Effector memory CD4-positive, alpha-beta T cell (primary cell): ENCODE measurements around the gene KRT79.

ENCODE experiments used
- DNase-seq, 3 donors: peaks; one replicate each; pipeline ENCODE4 v3.0.0-alpha.2; 2020
- H3K27ac ChIP-seq: 2 replicates; pipeline ENCODE4 v1.7.0; 2013; ENCODE audit warnings: mild to moderate bottlenecking, low read length, moderate library complexity; ENCODE audit not compliant: insufficient read depth, poor library complexity, severe bottlenecking
- H3K27me3 ChIP-seq: replicated peaks from 2 replicates; pipeline ENCODE4 v1.7.0; 2013; ENCODE audit warnings: mild to moderate bottlenecking, low read length; ENCODE audit not compliant: insufficient read depth, control insufficient read depth, poor library complexity, severe bottlenecking
- H3K36me3 ChIP-seq: 2 replicates; pipeline ENCODE4 v1.7.0; 2013; ENCODE audit warnings: mild to moderate bottlenecking, low read length, moderate library complexity; ENCODE audit not compliant: control insufficient read depth, insufficient read depth
- H3K4me1 ChIP-seq: 2 replicates; pipeline ENCODE4 v1.7.0; 2013; ENCODE audit warnings: low read length, mild to moderate bottlenecking; ENCODE audit not compliant: control insufficient read depth, insufficient read depth, poor library complexity, severe bottlenecking
- H3K4me3 ChIP-seq: 2 replicates; pipeline ENCODE4 v1.7.0; 2013; ENCODE audit warnings: low read length, low read depth, mild to moderate bottlenecking; ENCODE audit not compliant: insufficient read depth, poor library complexity, severe bottlenecking
- H3K9me3 ChIP-seq: 2 replicates; pipeline ENCODE4 v1.7.0; 2013; ENCODE audit warnings: mild to moderate bottlenecking, low read length, moderate library complexity; ENCODE audit not compliant: control insufficient read depth

Gene KRT79

DNA sequence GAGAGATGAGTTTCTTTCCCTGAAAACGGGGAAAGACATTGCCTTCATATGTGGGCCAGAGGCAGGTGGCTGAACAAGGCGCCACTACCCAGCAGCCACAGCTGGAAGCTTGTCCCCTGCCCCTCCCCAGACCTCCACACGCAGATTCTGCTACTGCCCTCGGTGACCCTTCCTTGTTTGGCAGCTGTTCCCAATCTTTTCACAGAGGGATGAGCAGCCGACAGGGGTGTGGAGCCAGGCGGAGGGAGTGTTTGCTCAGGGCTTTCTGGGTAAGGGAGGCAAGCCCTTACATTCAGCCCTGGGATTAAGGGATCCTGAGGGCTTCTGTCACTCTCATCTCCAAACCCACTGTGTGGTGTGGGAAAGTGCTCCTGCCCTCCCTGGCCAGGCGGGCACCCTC is 15.7 kb downstream of the KRT79 start:
- no peak for DNase-seq
- Histone ChIP-seq H3K4me1 (no peaks in the 10 kb centered on the region), H3K4me3 (no peak overlapping the region), H3K9me3 (no peaks in the 10 kb centered on the region), H3K27me3 (no peaks in the 10 kb centered on the region), H3K27ac (no peak overlapping the region), H3K36me3 (no peaks in the 10 kb centered on the region)

DNA sequence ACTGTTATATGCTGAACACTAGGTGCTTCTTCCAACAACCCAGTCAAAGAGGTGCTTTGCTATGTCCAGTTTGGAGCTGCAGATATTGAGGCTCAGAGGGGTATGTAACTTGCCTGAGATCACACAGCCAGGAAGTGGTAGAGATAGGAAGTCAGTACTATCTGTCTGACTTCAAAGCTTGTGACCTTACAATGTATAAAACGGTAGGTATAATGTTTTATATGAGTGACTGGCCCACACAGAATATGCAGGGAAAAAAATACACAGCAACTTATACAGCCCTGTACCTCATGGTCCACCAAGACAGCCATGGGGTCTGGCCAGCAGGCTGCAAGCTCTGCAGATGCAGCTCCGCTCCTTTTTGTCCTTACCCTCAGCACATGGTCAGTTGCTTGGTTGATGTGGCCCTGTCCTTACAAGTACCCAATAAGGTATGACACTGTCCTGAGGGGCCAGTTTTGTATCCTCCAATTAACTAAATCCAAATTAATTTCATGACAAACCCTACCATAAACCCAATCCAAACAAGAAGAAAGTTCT is 16.3 kb downstream of the KRT79 start:
- H3K27me3 ChIP-seq: no peaks in the 10 kb centered on the region
- no peak overlapping the region for H3K27ac ChIP-seq
- no peak overlapping the region for H3K4me3 ChIP-seq
- no peaks in the 10 kb centered on the region for H3K9me3 ChIP-seq
- DNase-seq: no peak
- H3K36me3 ChIP-seq: no peaks in the 10 kb centered on the region
- no peaks in the 10 kb centered on the region for H3K4me1 ChIP-seq

DNA sequence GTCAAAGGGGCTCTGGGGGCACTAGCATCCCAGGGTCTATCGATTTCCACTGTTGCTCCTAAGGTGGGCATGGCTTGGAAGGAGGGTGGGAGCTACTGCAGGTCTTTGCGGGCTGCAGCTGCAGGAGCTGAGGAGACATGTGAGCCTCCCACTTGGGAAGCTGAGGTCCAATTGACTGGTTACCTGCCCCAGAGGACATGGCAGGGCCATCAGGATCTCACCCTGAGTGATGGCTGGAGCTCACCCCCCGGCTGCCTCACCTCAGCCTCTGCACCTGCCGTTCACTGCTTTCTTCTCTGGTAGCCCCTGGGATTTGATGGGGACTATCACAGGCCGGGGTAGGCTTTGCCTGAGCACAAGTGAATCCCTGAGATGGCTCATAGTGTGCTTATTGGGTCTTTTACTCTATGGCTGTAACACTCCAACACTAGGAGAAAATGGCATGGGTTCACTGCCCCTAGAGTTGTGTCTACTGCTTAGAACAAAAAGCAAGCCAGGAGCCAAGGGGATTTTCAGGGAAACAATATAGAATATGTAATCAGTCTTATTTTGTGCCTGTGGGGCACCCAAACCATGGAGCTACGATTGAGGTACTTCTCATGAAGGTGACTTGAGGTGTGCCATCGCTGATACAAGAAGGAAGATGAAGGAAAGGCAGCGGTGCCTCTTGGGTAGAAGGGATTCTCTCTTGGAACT is 17.0 kb downstream of the KRT79 start:
- H3K4me3 ChIP-seq: no peak overlapping the region
- no peak for DNase-seq
- H3K36me3 ChIP-seq: no peaks in the 10 kb centered on the region
- H3K27me3 ChIP-seq: no peaks in the 10 kb centered on the region
- H3K9me3 ChIP-seq: no peaks in the 10 kb centered on the region
- no peak overlapping the region for H3K27ac ChIP-seq
- no peaks in the 10 kb centered on the region for H3K4me1 ChIP-seq

DNA sequence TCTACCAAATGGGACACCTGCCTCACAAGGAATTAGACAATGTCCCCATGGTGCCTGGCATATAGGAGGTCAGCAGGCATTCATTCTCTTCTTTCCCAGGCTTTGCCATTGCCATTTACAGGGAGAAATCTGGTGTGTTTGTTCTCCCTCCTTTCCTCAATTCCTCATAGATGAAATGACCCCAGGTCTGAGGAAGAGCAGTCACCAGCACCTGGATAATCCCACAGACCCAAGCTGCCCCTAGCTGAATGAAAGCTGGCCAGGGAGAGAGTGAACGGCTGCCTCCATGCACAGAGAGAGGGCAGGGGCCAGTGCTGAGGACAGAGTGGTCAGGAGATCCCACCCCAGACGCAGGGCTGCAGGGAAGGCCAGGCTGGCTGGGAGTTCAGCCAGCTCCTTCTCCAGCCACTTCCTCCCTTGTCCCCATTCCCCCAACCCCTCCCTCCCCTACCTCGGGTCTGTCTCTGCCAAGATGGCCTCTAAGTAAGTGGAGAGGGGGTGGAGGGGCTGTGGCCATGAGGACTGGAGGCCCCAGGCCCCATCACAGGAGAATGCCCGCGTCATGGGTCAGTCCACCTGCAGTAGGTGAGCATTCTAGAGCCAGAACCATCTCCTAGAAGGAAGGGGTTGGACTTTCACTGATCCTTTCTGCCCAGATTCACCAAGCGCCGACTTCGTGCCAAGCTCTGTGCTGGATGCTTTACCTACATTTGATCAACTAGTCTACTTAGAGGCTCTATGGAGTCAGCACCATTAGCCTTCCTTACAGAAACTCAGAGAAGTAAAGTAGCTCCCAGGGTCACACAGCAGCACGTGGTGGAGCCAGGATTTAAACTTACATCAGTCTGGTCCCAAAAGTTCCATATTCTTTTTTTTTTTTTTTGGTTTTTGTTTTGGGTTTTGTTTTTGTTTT is 18.2 kb downstream of the KRT79 start:
- Histone ChIP-seq H3K4me1 (no peaks in the 10 kb centered on the region), H3K9me3 (no peaks in the 10 kb centered on the region), H3K36me3 (no peaks in the 10 kb centered on the region), H3K4me3 (no peak overlapping the region), H3K27ac (no peak overlapping the region), H3K27me3 (no peaks in the 10 kb centered on the region)
- no peak for DNase-seq

DNA sequence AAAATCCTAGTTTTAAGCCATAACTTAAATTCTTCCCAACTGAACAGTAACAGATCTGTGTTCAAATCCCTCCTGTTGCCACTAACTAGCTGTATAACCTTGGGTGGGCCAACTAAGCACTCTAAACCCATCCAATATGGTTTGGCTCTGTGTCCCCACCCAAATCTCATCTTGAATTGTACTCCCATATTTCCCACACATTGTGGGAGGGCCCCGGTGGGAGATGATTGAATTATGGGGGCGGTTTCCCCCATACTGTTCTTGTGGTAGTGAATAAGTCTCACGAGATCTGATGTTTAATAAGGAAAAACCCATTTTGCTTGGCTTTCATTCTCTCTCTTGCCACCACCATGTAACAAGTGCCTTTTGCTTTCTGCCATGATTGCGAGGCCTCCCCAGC is 18.9 kb downstream of the KRT79 start:
- no peak overlapping the region for H3K27ac ChIP-seq
- H3K36me3 ChIP-seq: no peaks in the 10 kb centered on the region
- DNase-seq: no peak
- H3K9me3 ChIP-seq: no peaks in the 10 kb centered on the region
- no peaks in the 10 kb centered on the region for H3K4me1 ChIP-seq
- H3K27me3 ChIP-seq: no peaks in the 10 kb centered on the region
- no peak overlapping the region for H3K4me3 ChIP-seq

DNA sequence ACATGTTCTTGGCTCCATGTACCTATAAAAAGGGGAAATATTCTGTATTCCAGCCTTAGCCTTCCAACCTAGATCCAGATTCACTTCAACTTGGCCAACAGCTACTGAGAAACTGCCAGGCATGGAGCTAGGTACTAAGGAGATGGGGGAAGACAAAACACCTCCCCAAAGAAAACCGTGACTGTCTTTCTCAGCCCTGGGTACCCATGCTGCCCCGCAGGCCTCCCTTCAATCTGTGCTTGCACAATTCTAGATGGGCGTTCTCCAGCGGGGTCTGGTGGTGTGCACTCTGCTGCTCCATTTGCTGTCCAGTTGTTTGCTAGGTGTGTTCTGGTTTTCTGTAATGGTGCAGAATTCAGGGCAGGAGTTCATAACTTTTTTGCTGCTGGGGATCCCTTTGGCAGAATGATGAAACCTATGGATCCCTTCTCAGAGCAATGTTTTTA is 19.4 kb downstream of the KRT79 start:
- H3K27me3 ChIP-seq: no peaks in the 10 kb centered on the region
- DNase-seq: no peak
- H3K27ac ChIP-seq: no peak overlapping the region
- H3K9me3 ChIP-seq: no peaks in the 10 kb centered on the region
- H3K4me3 ChIP-seq: no peak overlapping the region
- H3K4me1 ChIP-seq: no peaks in the 10 kb centered on the region
- H3K36me3 ChIP-seq: no peaks in the 10 kb centered on the region

DNA sequence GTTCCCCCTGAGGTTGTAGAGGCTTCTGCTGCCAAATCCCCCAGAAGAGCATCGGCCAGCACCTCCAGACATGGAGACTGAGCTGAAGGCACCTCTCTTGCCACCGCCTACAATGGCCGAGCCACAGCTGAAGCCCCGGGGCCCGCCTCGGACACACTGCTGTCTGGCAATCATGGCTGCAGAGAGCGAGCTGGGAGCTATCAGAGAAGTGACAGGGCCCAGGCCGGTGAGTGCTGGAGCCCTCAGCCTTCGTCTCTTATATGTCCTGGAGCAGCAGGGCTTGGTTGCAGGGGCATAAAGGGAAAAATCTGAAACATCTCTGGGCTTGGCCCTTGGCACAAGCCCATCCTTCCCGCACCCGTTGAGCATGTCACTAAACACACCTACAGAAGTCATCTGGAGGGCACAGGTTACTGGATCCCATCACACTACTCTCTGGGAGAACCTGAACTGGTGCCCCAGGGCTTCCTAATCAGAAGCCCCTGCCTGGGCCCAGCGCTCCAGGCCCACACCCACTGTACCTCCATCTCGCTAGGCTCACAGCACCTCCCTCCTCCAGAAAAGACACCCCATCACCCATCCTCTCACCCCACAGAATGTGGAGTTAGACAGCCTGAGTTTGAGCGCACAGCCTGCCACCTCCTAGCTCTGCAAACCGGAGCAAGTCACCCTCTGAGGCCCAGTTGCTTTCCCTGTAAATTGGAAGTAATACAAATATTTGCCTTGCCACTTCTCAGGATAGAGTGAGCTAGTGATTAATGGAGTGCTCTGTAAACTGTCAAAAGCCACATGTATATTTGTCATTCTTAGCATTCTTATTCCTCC is 20.0 kb downstream of the KRT79 start, which contains the start of gene KRT4:
Gene KRT4, minus strand, starts transcription at position 232 of the 825 bp plus-strand sequence. Its CDS starts 58 bp downstream, at position 174.
- Histone ChIP-seq H3K27ac (no peak within 1 kb of the TSS), H3K27me3 (no peaks in the 10 kb centered on the region), H3K36me3 (no peaks in the 10 kb centered on the region), H3K4me3 (no peak within 1 kb of the TSS), H3K9me3 (no peaks in the 10 kb centered on the region), H3K4me1 (no peaks in the 10 kb centered on the region)
- no peak for DNase-seq

DNA sequence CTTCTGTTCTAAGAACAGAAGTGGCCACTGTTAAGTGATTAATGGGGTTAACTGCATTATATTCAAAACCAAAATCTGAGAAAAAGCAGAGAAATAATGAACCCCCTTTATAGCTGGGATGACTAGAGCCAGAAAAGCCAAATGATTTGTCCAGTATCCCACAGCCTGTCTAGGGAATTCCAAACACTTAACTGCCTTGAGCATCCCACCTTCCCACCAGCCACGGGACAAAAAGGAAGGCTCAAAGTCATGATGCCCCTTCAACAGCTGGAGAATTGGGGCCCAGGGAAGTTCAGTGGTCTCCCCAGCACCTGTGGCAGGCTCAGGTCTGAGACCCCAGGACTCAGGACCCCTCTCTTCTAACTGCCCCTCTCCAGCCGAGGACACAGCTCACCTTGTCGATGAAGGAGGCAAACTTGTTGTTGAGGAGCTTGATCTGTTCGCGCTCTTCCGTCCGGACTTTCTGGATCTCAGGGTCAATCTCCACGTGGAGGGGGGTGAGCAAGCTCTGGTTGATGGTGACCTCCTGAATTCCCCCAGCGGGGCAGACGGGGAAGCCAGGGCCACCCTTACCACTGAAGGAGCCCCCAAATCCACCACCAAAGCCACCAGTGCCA is 20.8 kb downstream of the KRT79 start:
- H3K4me1 ChIP-seq: no peaks in the 10 kb centered on the region
- no peak overlapping the region for H3K27ac ChIP-seq
- H3K9me3 ChIP-seq: no peaks in the 10 kb centered on the region
- DNase-seq: no peak
- H3K27me3 ChIP-seq: no peaks in the 10 kb centered on the region
- no peaks in the 10 kb centered on the region for H3K36me3 ChIP-seq
- H3K4me3 ChIP-seq: no peak overlapping the region

DNA sequence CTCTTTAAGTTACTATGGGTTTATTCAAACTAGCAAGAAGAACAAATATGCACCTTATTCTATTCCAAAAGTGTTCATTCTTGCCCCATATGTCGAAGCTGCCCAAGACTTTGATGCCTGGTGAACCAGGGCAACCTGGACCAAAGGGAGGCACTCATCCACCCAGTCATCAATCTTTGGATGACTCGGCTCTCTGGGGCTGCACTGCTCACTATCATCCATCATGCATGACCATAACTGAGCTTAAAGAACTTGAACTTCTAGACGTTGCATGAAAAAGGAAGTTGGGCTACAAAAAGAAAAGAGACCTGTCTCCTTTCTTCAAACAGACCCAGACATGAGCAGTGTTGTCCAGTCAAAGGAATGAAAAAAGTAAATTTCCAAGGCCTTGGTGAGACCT is 21.4 kb downstream of the KRT79 start:
- Histone ChIP-seq H3K36me3 (no peaks in the 10 kb centered on the region), H3K27ac (no peak overlapping the region), H3K9me3 (no peaks in the 10 kb centered on the region), H3K4me1 (no peaks in the 10 kb centered on the region), H3K27me3 (no peaks in the 10 kb centered on the region), H3K4me3 (no peak overlapping the region)
- DNase-seq: no peak
